ENCODE results near the gene DNAJC12. TPM values are rescaled to one million over a fixed set of nuclear protein-coding genes. Genes with fewer than 3 reads are reported as not detected.

DNAJC12 gene
- total RNA-seq, 4 donors from 2014 or later = 0.51 to 0.98 TPM; not detected in 2

GRCh38 chr10:67788028-67788886, 49.7 kb downstream of the DNAJC12 start:
- TF ChIP-seq, protein P1, sequence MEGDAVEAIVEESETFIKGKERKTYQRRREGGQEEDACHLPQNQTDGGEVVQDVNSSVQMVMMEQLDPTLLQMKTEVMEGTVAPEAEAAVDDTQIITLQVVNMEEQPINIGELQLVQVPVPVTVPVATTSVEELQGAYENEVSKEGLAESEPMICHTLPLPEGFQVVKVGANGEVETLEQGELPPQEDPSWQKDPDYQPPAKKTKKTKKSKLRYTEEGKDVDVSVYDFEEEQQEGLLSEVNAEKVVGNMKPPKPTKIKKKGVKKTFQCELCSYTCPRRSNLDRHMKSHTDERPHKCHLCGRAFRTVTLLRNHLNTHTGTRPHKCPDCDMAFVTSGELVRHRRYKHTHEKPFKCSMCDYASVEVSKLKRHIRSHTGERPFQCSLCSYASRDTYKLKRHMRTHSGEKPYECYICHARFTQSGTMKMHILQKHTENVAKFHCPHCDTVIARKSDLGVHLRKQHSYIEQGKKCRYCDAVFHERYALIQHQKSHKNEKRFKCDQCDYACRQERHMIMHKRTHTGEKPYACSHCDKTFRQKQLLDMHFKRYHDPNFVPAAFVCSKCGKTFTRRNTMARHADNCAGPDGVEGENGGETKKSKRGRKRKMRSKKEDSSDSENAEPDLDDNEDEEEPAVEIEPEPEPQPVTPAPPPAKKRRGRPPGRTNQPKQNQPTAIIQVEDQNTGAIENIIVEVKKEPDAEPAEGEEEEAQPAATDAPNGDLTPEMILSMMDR (IDR thresholded peaks at IDR 0.05; ENCODE audit: low read depth) = no peak

- TF ChIP-seq, protein P1 (IDR thresholded peaks at IDR 0.05; ENCODE audit: low read depth) = no peak
Measured at GRCh38 chr10:67785098-67785497, 52.9 kb downstream of the DNAJC12 start.

DNA sequence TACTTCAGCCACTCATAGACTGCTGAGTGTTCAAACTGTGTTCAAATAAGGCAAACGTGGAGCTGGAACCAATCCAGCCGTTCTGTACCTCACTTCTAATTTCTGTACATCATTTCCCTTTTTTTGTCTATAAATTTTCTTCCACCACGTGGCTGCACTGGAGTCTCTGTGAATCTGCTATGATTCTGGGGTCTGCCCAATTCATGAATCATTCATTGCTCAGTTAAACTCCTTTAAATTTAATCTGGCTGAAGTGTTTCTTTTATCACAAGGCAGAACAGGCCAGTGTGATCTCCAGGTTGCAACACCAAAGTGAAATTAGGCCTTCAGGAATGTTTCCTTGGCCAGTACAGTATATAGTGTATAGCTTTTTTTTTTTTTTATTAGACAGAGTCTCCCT, 53.5 kb downstream of the DNAJC12 start:
- TF ChIP-seq, protein P1 (IDR thresholded peaks at IDR 0.05; ENCODE audit: low read depth) = no peak

DNA sequence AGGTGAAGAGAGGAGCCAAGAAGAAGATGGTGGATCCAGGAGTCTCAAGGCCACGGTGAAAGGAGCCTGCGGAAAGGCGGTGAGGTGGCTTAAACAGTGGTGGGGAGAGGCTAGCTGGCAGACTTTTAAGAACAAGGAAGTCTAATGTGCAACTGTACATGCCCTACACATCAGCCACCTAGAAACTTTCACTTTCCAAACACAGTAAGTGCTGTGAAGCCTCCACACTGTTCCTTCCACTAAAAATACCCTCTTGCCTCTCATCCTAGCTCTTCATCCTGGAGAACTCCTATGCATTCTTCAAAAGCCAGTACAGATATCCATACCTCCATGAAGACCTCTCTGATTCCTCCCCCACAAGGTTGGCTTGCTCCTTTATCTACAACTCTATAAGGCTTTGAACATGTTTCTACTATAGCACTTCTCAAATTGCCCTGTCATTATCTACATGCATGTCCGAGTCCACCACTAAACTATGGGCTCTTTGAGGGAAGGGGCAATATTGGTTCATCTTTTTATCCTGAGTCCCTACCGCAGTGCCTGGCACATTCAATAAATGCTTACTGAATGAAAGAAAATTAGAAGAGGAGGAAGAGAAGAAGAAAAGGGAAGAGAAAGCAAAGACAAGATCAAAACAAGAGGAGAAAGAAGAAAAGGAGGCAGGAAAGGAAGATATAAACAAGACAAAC, 54.2 kb downstream of the DNAJC12 start:
- TF ChIP-seq, protein P1 (IDR thresholded peaks at IDR 0.05; ENCODE audit: low read depth) = no peak

GRCh38 chr10:67782530-67782929, 55.5 kb downstream of the DNAJC12 start:
- TF ChIP-seq, protein P1 (IDR thresholded peaks at IDR 0.05; ENCODE audit: low read depth) = no peak

DNA sequence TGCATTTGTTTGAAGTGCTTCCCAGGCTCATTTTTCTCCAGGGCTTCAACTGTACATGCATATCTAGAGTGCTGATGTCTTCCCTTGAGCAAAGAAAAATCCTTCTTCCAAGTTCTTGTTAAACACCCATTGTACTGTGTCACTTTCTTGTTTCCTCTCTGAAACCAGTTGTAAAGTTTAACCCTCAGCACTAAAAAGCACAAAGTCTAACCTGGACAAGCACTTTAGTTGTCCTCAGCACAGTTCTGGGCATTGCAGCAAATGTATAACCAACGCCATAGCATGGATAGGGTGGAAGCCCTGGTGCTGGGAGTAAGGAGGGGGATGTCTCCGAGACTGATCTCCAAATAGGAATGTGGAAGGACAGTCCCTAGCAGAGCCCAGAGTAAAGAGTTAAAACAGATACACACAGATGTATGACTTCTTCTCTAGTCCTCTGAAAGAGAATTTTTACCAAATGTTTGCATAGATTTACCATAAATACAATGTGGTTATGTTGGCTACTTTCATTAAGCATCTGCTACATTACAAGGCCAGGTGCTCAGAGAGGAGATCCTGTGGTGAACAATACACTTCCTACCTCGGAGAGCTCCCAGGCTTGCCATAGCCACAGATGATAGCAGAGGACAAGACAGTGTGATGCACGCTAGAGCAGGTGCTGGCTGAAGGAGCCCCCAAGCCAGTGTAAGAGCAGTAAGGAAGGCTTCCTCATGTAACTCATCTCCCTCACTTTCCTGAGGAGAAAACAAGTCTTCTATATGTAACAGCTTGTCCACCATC, 57.0 kb downstream of the DNAJC12 start:
- TF ChIP-seq, protein P1 (IDR thresholded peaks at IDR 0.05; ENCODE audit: low read depth) = no peak

Data from subcutaneous adipose tissue (tissue), 4 donors.